Loucy (cell line): ENCODE results near the gene OOSP4B.
"Not testable (repeated sequence)": the region's sequence is repeated elsewhere in the genome, so short reads cannot be mapped to it uniquely, and the experiment has no call there.

Experiments used
- H2AFZ ChIP-seq: fragments of 200-600 bp; sonication (generic); 2 replicates; pipeline ENCODE4 v1.6.0; 2016; ENCODE audit warnings: antibody characterized with exemption, mild to moderate bottlenecking, low read length, moderate library complexity
- H3F3A ChIP-seq: fragments of 200-600 bp; 2 replicates; pipeline ENCODE4 v1.6.0; 2016; ENCODE audit warnings: antibody characterized with exemption, low read depth, mild to moderate bottlenecking
- H3K27me3 ChIP-seq: fragments of 200-600 bp; sonication (generic); 2 replicates; pipeline ENCODE4 v1.6.1; 2014; ENCODE audit warnings: low read length, mild to moderate bottlenecking; ENCODE audit not compliant: insufficient read depth, poor library complexity, severe bottlenecking
- H3K36me3 ChIP-seq: fragments of 200-600 bp; sonication (generic); 2 replicates; pipeline ENCODE4 v1.6.1; 2016; ENCODE audit warnings: low read length; ENCODE audit not compliant: insufficient read depth
- H3K4me1 ChIP-seq: fragments of 200-600 bp; sonication (generic); 2 replicates; pipeline ENCODE4 v1.5.1; 2014; ENCODE audit warnings: low read length, mild to moderate bottlenecking; ENCODE audit not compliant: insufficient read depth, poor library complexity, severe bottlenecking
- H3K4me2 ChIP-seq: fragments of 200-600 bp; sonication (generic); 2 replicates; pipeline ENCODE4 v1.6.0; 2014; ENCODE audit warnings: antibody characterized with exemption, low read length, low read depth, mild to moderate bottlenecking; ENCODE audit not compliant: poor library complexity, severe bottlenecking
- H3K4me3 ChIP-seq: fragments of 200-600 bp; sonication (generic); 2 replicates; pipeline ENCODE4 v1.5.1; 2014; ENCODE audit warnings: low read length, mild to moderate bottlenecking, mixed read lengths; ENCODE audit not compliant: poor library complexity, severe bottlenecking
- H3K79me2 ChIP-seq: fragments of 200-600 bp; sonication (generic); 2 replicates; pipeline ENCODE4 v1.6.1; 2014; ENCODE audit warnings: low read length; ENCODE audit not compliant: insufficient read depth
- H3K9ac ChIP-seq: fragments of 200-600 bp; sonication (generic); 2 replicates; pipeline ENCODE4 v1.6.0; 2014; ENCODE audit warnings: mild to moderate bottlenecking, low read depth, low read length, moderate library complexity; ENCODE audit not compliant: poor library complexity, severe bottlenecking
- H3K9me2 ChIP-seq: fragments of 200-600 bp; sonication (generic); replicated peaks from 2 replicates; pipeline ENCODE4 v1.6.1; 2016; ENCODE audit warnings: low read depth, low read length, mixed read lengths
- H3K9me3 ChIP-seq: fragments of 200-600 bp; sonication (generic); 2 replicates; pipeline ENCODE4 v1.6.1; 2014; ENCODE audit warnings: mild to moderate bottlenecking, antibody characterized with exemption, low read length, low read depth; ENCODE audit not compliant: insufficient read depth
- H4K20me1 ChIP-seq: fragments of 200-600 bp; sonication (generic); 2 replicates; pipeline ENCODE4 v1.6.0; 2014; ENCODE audit warnings: antibody characterized with exemption, low read length, mild to moderate bottlenecking; ENCODE audit not compliant: insufficient read depth, poor library complexity, severe bottlenecking
- CTCF ChIP-seq: fragments of 200-600 bp; sonication (generic); conservative IDR thresholded peaks from 2 replicates; pipeline ENCODE4 v1.5.1; 2014; ENCODE audit warnings: mild to moderate bottlenecking, antibody characterized with exemption, low read length
- EZH2phosphoT487 ChIP-seq: fragments of 200-600 bp; IDR thresholded peaks from 2 replicates; pipeline ENCODE4 v1.6.1; 2018; ENCODE audit warnings: antibody characterized with exemption, mild to moderate bottlenecking, moderate library complexity, borderline replicate concordance

The OOSP4B gene

GRCh38 chr11:59973097-59973496 is 43.9 kb upstream of the OOSP4B start:
- Histone ChIP-seq H3K79me2 (no peaks in the 10 kb centered on the region), H3F3A (no peaks in the 10 kb centered on the region), H3K4me2 (no peak overlapping the region), H3K9me2 (no peaks in the 10 kb centered on the region), H2AFZ (no peak overlapping the region), H3K9ac (no peak overlapping the region), H3K9me3 (no peaks in the 10 kb centered on the region), H3K36me3 (no peaks in the 10 kb centered on the region), H3K4me3 (no peak overlapping the region), H3K27me3 (no peaks in the 10 kb centered on the region), H4K20me1 (no peaks in the 10 kb centered on the region), H3K4me1 (no peaks in the 10 kb centered on the region)
- TF ChIP-seq CTCF (no peak), EZH2phosphoT487 (no peak)

- no peaks in the 10 kb centered on the region for H3K79me2 ChIP-seq
- H3K27me3 ChIP-seq: no peaks in the 10 kb centered on the region
- H2AFZ ChIP-seq: no peak overlapping the region
- H3K9ac ChIP-seq: no peak overlapping the region
- no peak overlapping the region for H3K4me3 ChIP-seq
- no peak overlapping the region for H3K4me2 ChIP-seq
- no peaks in the 10 kb centered on the region for H4K20me1 ChIP-seq
- H3K36me3 ChIP-seq: no peaks in the 10 kb centered on the region
- no peak for TF ChIP-seq CTCF
- TF ChIP-seq EZH2phosphoT487: no peak
- no peaks in the 10 kb centered on the region for H3K9me3 ChIP-seq
- H3K4me1 ChIP-seq: no peaks in the 10 kb centered on the region
- no peaks in the 10 kb centered on the region for H3K9me2 ChIP-seq
- H3F3A ChIP-seq: no peaks in the 10 kb centered on the region
Measured at GRCh38 chr11:59981106-59981770, 35.7 kb upstream of the OOSP4B start.

- not testable (repeated sequence) for H3K36me3 ChIP-seq, H3K9me3 ChIP-seq, H3K4me1 ChIP-seq, H3K4me2 ChIP-seq, H3K27me3 ChIP-seq, H3F3A ChIP-seq, H4K20me1 ChIP-seq, H2AFZ ChIP-seq, H3K79me2 ChIP-seq, H3K9me2 ChIP-seq, H3K9ac ChIP-seq, H3K4me3 ChIP-seq
Measured at GRCh38 chr11:59982037-59982436, 34.9 kb upstream of the OOSP4B start.

GRCh38 chr11:59983212-59983611 is 33.8 kb upstream of the OOSP4B start:
- no peaks in the 10 kb centered on the region for H3K79me2 ChIP-seq
- no peaks in the 10 kb centered on the region for H3K9me2 ChIP-seq
- H3F3A ChIP-seq: no peaks in the 10 kb centered on the region
- TF ChIP-seq EZH2phosphoT487: no peak
- TF ChIP-seq CTCF: no peak
- no peaks in the 10 kb centered on the region for H3K27me3 ChIP-seq
- no peaks in the 10 kb centered on the region for H3K4me1 ChIP-seq
- no peaks in the 10 kb centered on the region for H4K20me1 ChIP-seq
- H3K9ac ChIP-seq: no peak overlapping the region
- no peaks in the 10 kb centered on the region for H3K36me3 ChIP-seq
- no peak overlapping the region for H2AFZ ChIP-seq
- H3K4me2 ChIP-seq: no peak overlapping the region
- H3K9me3 ChIP-seq: no peaks in the 10 kb centered on the region
- H3K4me3 ChIP-seq: no peak overlapping the region
